HG02943 (cell line): ENCODE results near the gene KCTD17.

ENCODE experiments used
- ATAC-seq: cut with Tn5 transposase; IDR thresholded peaks from one replicate; pipeline ENCODE4 v1.9.1; 2021; ENCODE audit warnings: mild to moderate bottlenecking, low read depth, moderate library complexity; ENCODE audit not compliant: unreplicated experiment

Gene KCTD17

DNA sequence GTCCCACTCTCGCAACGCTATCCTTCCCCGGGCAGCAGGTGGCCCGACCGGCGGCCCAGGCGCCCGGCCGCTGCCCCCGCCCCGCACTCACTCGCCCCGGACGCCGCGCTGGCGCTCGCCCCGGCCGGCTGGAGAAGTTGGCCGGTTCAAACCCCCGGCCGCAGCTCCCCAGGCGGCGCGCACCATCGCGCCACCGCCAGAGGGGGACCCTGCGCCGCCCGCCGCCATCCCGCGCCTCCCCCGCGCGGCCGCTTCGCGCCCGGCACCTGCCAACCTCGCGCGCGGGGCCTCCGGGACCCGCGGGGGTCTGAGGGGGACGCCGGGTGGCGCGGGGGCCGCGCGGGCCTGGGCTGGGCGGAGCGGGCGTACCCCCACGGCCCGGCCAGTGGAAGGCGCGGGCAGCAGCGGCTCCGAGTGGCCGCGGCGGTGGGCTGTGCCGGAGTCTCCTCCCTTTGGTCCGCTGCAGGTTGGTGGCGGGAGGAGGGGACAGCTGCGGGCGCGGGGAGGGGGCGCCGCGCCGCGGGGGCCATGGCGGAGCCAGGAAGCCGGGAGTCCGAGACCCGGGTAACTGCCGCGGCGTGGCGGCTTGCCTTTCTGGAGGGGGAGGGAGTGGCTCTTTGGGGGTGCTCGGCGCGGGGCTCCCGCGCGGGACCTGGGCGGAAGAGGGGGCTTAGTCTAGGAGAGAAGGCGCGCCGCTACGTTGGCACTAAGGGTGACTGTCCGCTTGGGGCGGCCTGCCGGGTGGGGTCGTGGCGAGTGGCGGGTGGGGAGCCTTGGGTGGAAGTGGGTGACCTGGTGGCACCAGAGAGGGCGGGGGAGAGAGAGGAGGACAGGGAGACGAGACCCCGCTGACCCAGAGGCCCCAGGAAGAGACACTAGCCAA lies 32.0 kb upstream of the KCTD17 start, which contains the start of the genes MPST and TST:
MPST (plus strand) TSS at position 434 of the 883 bp plus-strand sequence; CDS start at position 529, 95 bp downstream.
TST (minus strand) TSS at position 139 of the 883 bp plus-strand sequence. CDS start 715 bp downstream, outside the sequence.
- ATAC-seq: no peak

DNA sequence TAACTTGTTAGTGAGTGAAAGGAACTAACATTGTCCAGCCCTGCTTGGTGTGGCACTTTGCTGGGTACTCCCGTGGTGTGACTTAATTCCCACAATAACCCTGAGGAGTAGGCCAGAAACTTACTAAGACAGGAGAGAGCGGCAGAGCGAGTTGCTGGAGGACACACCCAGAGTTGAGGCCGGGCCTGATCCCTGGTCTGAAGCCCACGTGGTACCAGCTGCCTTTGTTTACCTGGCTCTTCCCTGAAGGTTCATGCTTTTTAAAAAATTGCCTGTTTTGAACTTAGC lies 31.4 kb upstream of the KCTD17 start:
- ATAC-seq: no peak

DNA sequence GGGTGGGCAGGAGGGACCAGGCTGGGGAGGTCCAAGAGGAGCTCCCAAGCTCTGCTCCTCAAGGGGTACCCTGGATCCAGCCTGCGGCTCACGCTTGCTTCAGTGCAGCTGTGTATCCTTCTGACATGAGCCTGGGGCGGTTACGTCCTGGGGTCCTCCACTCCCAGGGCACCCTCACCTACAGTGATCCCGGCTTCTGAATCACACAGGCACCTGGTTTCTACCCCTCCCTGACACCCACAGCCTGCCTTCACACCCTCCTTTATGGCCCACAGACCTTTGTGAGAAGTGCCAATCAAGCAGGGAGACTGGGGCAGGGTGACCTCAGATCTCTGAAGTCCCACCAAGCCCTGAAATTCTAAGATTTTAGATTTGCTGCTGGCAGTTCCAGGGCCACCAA lies 30.5 kb upstream of the KCTD17 start:
- ATAC-seq: no peak

DNA sequence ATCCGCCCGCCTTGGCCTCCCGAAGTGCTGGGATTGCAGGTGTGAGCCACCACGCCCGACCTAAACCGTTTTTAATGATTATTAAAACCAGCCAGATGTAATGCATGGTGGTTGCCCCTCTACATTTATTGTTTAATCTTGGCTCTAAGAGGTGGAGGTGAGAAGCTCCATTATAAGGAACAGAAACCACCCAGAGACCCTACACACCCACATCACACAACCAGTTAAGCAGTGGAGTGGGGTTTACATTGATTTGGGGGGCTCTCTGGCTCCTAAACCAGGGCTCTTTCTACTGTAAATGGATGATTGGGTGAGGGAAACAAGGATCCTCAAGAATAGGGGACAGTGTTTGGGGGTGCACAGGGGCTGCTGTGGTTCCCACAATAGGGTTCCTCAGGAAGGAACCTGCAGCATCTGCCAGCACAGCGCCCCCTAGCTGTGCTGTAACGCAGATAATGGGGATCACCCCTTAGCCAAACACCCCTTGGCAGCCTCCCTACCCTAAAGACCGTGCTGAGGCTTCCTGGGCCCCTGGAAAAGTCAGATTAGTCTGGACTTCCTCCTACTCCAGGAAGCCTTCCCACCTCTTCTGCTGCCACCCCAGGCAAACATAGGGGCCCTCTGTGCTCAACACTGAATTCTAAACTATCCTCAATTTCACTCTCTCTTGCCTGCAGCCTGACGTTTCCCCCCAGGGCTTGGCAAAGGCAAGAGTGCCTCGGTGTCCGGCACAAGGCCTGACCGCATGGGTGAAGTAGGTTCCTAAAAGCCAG lies 29.6 kb upstream of the KCTD17 start:
- no peak for ATAC-seq

DNA sequence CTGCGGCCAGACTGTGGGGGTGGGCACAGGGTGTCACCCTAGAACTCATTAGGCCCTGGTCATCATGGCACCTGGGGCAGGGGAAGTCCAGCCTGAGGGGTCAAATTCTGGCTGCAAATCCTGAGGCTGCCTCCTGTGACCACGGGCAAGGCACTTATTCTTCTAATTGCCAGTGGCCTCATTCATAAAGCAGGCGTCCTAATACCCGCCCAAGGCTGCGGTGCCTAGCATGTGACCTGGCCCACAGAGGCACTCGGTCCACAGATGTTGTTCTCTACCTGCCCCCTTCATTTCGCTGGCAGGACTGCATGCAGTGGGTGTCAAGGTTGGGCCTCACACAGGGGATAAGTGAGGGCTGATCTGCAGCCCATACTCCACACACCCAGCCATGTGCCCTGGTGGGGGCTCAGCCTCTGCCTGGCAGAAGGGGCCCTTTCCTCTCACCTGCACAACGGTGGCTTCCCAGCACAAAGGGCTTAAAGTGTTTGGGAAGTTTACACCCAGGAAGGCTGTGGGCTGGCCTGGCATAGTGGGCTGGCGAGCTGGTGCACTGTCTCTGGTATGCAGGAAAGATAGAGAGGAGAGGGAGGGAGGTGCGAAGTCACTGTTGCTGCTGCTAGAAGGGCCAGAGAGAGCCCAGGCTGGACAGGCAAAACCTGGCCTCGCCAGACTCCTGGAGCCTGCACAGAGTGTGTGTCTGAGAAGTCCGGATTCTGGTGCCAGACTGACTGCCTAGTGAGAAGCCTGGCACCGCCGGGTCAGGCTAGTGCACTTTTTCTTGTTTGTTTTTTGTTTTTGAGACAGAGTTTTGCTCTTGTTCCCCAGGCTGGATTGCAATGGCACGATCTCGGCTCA lies 28.8 kb upstream of the KCTD17 start:
- no peak for ATAC-seq

DNA sequence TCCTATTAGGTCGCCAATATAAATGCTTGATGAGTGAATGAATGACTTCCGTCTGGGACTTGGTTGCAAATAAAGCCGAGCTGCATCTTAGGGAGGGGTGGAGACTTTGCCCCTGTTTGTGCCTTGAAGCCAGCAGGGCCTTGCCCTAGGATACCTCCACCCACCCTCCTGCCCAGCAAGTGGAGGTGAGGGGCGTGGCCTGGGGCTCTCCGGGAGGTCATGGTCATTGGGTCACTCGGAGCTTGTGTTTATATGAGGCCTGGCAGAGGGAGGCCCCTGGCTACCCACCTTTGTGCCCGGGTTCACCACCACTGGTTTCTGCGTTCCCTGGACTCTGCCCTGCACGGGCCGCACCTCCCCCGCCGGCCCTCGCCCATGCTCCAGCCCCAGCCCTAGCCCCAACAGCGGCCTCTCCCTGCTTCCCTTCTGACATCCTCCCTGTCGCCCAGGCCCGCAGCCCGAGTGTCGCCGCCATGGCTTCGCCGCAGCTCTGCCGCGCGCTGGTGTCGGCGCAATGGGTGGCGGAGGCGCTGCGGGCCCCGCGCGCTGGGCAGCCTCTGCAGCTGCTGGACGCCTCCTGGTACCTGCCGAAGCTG lies 27.7 kb upstream of the KCTD17 start:
- no peak for ATAC-seq

DNA sequence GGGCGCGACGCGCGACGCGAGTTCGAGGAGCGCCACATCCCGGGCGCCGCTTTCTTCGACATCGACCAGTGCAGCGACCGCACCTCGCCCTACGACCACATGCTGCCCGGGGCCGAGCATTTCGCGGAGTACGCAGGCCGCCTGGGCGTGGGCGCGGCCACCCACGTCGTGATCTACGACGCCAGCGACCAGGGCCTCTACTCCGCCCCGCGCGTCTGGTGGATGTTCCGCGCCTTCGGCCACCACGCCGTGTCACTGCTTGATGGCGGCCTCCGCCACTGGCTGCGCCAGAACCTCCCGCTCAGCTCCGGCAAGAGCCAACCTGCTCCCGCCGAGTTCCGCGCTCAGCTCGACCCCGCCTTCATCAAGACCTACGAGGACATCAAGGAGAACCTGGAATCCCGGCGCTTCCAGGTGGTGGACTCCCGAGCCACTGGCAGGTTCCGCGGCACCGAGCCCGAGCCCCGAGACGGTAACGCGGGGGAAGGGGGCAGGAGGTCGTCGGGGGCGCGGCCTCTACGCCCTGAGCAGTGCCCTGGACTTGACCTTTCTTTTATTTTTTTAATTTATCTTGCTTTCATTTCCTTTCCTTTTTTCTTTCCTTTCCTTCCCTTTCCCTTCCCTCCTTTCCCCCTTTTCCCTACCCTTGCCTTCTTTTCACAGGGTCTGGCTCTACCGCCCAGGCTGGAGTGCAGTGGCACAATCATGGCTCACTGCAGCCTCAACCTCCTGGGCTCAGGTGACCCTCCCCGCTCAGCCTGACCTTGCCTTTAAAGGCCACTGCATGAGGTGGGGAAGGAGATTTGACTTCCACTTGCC lies 27.0 kb upstream of the KCTD17 start:
- no peak for ATAC-seq

DNA sequence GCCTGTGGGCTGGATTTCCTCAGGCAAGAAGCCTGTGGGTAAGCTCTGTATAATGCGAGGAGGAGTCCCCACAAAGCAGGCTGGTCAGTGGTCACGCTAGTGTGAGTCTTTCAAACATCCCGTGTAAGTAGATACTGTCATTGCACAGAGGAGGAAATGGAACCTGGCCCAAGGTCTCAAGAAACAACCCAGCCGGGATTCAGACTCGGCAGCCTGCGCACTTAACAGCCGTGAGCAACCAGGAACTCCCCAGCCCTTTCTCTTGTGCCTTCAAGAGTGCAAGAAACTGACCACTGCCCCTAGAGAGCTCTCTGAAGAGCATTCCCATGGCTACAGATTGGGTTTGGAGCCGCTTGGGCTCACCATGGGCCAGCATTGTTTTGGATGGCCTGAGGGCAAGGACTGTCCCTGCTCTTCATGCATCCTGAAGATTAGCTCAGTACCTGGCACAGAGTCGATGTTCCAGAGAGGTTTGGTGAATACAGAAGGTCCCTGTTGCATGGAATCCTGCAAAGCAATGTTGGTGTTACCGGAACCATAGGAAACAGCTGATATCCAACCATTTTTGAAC lies 26.0 kb upstream of the KCTD17 start:
- no peak for ATAC-seq

DNA sequence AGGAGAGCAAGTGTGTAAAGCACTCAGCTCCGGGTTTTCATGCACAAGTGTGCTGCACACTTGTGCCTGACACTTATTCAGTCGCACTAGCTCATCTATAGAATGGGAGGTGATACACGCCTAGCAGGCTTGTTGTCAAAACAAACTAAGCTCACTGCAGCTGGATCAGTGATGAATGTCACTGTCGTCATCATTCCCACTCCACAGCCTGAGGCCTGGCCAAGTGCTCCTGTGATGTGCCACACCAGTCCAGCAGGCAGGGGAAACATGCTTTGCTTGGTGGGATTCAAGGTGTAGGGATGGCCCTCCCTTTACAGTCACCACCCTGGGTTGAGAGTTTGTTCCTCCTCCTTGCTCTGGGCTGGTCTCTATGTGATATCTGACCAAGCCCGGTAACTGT lies 25.2 kb upstream of the KCTD17 start:
- no peak for ATAC-seq

DNA sequence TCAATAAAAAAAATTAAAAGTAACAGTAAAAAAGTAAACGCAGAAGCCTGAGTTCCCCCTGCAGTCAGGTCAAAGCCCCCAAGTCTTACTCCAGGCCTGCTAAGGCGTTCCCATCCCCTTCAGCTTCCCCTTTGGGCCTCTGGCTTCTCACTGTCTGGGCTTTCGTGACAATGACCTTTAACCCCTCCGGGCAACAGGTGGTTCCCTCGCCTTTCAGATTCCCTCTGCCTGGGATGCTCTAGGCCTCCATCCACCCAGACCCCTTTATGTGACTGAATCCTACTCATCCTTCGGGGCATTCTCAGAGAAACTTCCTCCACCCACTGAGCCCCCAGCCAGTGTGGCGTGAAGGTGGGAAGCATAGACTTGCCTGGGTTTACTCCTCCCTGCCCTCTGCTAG lies 24.0 kb upstream of the KCTD17 start:
- no peak for ATAC-seq

DNA sequence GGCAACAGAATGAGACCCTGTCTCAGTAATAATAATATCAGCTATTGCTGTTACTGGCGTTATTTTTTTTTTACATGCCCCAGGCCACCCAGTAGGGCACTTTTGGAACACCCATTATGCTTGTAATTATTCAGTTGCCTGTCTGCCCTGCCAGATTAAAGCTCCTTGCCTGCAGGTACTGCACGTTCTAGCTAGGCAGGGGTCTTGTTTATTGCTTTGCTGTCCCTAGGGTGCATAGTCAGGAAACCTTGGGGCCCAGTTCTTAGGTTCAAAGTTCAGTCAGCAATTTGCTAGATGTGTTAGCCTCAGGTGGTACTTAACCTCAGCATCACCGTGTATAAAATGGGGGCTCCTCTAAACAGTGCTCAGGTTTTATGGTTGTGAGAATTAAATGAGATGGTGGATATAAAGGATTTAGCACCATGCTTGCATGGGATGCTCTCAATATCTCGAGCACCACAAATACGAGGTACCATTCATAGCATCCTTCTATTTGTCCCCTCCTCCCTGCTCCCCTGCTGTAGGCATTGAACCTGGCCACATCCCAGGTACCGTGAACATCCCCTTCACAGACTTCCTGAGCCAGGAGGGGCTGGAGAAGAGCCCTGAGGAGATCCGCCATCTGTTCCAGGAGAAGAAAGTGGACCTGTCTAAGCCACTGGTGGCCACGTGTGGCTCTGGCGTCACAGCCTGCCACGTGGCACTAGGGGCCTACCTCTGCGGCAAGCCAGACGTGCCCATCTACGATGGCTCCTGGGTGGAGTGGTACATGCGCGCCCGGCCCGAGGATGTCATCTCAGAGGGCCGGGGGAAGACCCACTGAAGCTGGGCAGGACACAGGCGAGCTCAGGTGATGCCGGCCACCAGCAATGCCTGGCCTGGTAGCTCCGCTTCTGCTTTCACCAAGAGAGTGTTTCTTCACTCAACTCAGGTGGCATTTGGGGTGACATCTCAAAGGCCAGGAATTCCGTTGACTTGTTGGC lies 22.6 kb upstream of the KCTD17 start:
- no peak for ATAC-seq

DNA sequence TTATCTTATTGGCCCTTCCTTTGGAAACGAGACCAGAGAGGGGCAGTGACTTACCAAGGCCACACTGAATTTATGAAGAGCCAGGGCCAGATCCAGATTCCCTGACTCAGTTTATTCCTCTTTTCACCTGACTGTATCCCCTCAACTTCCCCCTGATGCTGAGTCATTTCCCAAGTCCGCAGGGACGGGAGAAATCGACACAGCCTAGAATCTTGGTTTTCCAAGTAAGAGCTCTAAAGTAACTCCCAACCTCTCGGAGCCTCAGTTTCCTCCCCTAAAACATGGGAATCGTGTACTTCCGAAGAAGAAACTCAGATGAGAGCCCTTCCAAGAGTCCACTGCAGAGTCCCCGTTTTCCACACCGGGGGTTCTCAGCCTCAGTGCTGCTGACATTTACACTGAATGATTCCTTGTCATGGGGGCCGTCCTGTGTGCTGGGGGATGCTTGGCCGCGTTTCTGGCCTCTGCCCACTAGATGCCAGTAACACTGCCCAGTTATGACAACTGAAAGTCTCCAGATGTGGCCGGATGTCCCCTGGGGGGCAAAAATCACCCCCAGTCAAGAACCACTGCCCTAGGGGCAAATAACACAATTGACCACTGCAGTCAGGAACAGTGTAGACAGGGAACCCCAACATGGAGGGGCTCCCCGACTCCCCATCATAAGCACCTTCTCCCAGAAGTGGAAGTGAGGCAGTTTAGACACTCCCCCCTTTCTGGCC lies 20.8 kb upstream of the KCTD17 start:
- ATAC-seq: no peak

DNA sequence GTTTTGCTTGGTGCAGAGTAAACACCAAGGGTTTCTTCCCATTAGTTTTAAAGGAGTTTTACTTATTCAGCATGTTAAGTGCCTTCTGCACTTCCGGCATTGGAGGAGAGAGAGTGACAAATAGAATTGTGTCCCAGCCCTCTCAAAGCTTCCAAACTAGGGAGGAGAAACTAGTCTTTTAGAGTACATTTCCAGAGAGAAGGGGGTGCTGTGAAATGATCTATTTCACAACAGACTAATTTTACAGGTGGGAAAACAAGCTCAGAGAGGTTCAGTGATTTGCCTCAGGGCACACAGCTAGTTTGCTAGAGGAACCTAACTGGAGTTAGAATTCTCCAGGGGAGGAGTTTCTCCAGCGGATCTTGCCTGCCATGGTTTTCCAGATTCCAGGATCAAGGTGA lies 19.4 kb upstream of the KCTD17 start:
- no peak for ATAC-seq

DNA sequence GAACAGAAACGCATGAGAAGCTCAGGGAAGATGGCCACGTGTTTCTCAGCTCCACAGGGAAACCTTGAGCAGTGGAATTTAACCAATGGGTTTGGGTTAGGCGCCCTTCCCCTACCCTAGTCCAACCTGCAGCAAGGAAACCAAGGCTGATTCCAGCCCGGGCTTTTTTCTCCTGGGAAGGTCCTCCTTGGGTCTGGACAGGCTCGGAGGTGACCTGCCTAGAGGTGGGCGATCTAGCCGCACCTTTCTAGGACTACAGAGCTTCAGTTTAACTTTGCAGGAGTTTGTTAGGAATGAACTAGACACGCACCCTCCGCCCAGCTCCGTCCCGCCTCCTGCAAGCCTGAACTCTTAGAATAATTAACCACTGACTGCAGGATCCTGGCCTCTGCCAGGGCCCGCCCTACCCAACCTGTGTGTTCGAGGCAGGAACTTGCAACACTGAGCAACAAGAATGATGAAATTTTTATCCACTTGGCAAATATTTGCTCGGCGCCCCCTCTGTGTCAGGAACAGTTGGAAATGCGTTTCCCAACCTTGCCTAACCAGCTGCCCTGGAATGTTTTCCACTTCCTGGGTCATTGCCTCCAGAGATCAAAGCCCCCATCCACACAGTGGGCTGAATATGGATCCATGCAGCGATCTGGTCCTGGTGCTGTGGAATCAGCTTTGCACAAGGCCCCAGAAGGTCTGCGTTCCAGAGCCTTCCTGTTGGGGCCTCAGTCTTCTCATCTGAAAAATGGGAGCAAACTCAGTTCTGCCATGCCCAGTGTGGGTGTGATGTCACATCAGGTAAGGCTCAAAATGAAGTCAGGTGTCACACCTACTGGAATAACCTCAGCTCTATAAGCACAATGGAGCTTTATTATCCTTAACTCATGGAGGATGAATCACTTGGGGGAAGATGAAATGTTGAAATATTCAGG lies 18.7 kb upstream of the KCTD17 start:
- no peak for ATAC-seq

DNA sequence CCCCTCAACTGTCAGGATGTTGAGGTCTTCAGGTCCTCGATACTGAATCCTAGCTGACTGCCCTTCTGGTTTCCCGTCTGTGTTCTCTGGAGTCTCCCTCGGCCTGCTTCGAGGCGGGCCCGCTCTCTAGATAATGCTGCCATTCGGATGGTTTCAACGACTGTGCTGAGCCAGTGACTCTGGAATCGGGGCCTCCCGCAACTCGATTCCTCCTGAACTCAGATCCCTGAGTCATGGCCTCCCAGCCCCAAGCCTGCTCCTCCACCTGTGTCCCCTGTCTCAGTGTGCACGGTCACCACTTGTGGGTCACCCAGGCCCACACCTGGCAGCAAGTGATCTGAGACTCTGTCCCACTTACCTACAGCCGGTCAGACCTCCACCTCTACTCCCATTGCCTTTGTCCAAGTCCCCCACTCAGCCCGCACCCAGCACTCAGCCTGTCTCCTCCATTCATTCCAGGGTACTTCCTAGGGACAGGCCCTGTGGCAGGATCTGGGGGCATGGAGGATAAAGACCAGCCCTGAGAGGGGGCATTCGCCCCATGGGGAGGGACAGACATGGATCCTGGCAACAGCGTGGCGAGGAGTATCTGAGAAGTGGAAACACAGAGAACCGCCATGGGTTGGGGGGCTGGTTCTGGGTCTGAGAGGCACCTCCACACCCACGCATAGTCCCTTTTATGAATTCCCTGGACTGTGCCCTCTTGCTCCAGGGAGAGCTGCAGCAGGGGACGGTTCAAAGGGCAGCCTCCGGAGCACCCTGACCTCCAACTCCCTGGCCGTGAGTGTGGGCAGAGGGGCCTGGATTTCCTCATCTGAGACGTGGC lies 17.7 kb upstream of the KCTD17 start:
- ATAC-seq: no peak
